Amniotic epithelial cell (primary cell): Measurements from ENCODE around the gene CCDC152.
A peak's percentile ranks its signal among the peaks of the same experiment; 100 is the strongest.

Experiments used
- DNase-seq: peaks from one replicate; pipeline ENCODE4 v3.0.0-alpha.2; 2010; ENCODE audit warnings: low read depth

Gene CCDC152

DNA sequence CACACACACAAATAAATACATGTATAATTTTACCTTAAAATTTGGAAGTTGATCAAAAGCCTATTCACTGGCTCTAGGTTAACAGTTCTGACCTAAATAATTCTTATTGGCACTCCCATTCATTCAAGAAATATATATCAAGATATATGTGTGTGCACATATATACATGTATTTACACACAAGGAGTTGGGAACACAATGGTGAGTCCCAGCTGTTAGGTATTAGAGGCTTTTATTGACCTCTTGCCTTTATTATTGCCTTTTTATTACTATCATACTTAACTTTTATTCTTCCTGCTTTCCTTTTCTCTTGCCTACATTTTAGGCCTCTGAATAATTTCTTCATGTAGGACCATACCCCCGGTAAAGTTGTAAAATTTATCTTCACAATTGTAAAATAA is 25.0 kb downstream of the CCDC152 start:
- DNase-seq = no peak

DNA sequence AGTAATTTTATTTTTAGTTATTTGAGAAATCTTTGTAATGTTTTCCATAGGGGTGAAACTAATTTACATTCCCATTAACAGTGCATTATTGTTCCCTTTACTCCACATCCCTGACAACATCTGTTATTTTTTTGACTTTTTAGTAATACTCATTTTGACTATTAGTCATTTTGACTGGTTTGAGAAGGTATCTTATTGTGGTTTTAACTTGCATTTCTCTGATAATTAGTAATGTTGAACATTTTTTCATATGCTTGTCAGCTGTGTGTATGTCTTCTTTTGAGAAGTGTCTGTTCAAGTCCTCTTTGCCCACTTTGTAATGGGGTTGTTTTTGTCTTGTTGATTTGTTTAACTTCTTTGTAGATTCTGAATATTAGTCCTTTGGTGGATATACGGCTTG is 27.5 kb downstream of the CCDC152 start:
- peak; percentile 44 for DNase-seq

DNA sequence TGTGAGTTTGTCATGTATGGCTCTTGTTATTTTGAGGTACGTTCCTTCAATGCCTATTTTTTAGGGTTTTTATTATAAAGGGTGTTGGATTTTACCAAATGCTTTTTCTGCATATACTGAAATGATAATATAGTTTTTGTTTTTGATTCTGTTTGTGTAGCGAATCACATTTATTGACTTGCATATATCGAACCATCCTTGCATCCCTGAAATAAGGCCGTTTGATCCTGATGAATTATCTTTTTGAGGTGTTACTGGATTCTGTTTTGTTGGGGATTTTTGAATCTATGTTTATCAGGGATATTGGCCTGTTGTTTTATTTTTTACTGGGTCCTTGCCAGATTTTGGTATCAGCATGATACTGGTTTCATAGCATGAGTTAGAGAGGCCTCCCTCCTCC is 29.1 kb downstream of the CCDC152 start:
- DNase-seq = no peak

DNA sequence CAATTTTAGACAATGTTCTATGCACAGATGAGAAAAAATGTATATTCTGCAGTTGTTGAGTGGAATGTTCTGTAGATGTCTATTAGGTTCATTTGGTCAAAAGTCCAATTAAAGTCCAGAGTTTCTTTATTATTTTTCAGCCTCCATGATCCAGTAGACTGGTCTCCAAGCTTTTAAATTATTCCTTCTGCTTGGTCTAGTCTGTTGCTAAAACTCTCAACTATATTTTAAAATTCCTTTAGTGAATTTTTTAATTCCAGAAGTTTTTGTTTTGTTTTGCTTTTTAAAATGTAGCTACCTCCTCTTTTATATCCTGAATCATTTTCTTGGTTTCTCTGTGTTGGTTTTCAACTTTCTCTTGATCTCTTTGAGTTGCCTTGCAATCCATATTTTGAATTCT is 30.5 kb downstream of the CCDC152 start:
- DNase-seq = no peak

DNA sequence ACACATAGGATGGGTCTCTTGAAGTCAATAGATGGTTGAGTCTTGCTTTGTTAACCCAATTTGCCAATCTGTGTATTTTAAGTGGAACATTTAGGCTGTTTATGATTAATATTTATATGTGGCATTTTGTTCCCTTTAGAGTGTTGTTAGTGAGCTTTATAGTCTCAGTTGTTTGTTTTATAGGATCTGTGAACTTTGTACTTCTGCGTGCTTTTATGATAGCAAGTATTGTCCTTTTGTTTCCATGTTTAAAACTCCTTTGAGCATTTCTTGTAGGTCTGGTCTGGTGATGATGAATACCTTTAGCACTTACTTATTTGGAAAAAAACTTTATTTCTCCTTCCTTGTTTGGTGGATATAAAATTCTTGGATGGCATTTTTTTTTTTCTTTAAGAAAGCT is 31.2 kb downstream of the CCDC152 start:
- DNase-seq = no peak

DNA sequence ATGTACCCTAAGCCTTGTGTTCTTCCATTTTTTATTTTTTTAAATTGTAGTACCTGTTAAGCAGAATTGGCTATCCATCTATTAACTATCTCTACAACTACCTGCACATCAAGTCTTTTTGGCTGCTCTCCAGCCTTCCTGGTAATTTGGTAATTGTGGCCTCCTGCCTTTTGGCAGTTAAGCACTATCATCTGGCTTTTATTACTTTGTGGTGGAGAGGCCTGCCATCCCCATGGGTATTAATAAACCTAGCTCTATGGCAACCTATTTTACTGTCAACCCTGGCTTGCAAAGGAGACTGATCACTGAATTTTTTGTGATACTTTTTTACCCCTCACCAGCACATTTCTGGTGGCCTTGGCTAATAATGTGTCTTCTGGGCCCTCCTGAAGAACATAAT is 34.5 kb downstream of the CCDC152 start:
- no peak for DNase-seq

DNA sequence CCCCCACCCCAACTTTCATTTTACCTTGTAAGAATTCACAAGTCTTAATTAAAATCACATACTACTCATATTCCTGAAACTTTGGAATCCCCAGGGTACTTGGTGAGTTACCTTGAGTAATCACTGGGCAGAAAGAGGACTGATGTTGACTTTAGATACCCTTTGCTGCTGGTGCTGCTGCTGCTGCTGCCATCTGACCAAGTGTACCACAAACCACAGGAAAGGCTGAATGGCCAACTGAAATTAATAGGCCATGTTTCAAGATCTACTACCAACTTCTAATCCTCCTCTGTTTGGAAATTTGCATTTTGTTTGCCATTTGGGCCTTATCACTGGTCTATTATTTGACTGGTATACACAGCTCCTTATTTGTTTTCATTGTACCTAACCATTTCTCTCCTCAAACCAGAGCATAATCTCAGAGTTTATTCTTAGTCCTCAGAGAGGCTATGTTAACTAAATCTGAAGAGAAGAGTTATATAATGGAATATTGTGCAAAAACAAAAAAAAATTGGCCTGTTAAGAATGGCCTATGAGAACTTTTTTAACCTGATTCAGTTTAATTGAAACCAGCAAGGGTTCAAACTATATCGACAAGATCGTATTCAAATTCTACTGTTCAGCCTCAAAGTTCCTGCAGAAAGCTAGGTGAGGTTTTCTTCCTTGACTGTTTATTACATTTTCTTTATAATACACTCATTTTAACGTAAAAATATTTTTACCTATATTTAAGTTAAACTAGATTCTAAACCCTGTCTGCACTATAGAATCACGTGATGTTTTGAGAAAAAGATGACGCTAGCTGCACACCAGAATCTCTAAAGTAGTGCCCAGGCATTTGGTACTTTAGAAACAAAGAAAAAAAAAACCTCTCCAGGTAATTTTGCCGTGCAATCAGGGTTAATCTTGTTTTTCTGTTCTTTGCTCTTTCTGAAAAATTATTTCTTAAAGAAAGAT is 41.9 kb downstream of the CCDC152 start:
- no peak for DNase-seq

DNA sequence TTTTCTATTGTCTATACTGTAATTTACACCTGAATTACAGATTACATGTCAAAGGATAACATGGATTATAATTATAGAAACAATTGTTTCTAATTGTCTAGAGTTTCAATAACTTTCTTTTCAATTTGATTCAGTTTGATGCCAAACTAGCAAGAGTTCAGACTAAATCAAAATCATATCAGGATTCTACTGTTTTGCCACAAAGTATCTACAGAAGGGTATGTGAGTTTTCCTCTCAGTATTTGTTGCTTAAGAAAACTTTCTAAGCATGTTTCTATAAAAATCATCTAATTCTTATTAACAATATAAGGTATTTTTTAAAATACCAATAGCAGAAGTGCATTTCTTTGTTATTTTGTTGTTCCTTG is 42.6 kb downstream of the CCDC152 start:
- DNase-seq = no peak

DNA sequence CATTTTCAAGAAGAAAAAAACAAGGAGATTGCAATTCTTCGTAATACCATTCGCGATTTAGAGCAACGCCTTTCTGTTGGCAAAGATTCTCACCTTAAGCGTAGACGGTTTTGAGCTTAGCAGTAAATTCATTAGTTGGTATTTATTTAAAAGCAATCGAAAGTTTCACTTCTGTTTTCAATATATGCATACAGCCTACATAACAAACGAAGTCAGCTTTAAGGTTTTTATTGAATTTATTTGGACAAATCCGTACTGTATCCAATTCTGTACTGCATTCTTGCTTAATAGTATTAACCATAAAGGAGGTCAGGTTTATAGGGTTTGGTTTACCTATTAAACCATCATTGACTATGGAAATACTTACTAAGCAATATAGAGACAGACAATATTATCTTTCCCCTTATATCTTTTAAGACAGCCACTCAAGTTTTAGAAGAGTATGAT is 43.1 kb downstream of the CCDC152 start:
- no peak for DNase-seq

DNA sequence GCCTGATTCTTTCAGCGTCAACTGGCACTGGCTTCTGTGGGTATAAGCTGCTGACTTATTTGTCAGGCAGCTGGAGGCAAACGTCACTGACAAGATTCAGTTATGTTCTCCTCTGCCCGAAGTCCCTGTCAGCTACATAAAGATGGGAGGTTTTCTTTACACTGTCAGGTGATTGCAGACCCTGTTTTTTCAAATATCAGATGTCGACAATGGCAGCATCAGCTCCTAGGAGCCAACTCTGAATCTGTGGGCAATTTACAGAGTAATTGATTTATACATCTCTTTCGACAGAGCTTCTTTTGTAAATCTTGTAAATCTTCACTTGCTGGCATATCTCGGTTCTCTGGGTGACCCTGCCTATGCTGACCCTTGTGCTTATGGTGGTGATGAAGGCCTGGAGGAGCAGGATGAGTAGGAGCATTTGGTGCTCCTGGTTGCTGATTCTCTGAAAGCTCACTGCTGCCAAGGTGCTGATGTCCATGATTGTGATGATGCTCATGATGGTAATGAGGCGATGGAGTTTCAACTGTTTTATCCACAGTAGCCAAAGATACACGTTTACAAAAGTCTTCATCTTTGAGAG is 44.2 kb downstream of the CCDC152 start:
- DNase-seq = no peak

DNA sequence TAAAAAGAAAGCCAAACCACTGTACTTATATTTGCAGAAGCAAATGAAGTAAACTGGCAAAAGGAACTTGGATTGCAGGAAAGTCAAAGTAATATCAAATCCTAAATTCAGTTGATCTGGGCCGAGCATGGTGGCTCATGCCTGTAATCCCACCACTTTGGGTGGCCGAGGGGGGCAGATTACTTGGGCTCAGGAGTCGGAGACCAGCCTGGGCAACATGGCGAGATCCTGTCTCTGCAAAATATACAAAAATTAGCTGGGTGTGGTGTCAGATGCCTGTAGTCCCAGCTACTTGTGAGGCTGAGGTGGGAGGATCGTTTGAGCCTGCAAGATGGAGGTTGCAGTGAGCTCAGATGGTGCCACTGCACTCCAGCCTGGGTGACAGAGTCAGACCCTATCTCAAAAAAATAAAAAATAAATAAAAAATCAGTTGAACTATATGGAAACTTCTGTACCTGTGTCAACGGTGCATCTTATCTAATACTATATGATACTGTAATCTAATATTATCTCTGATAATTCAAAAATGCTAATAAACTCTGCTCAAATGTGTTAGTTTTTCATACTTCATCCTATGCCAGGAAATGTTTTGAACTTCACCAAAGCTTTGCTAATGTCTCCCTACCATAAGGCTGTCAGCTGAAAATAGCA is 45.0 kb downstream of the CCDC152 start:
- DNase-seq = no peak

DNA sequence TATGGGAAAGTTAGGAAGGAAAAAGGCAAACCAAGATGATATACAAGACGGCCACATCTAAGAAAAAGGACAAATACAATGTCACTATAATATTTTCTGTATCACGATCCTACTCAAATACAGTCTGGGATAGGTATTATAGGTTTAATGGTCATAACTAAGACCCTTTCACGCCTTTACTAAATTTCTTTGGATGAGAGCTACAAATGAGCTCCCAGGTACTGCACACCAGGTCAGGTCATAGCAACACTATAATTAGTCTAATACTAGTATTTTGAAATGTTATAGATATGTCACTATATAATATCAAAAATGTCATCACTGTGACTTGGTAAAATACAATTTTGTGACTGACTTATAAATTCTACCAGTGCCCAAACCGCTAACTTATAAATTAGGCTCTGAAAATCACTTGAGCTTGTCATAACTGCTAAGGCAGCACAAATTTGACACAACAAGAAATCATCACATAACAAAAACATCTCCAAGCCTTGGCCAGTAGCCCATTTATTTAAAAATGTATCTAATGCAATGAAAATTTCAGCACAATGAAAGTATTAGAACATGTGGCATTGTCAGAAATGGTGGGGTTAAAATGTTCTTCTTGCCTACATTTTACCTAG is 48.2 kb downstream of the CCDC152 start:
- DNase-seq = no peak

DNA sequence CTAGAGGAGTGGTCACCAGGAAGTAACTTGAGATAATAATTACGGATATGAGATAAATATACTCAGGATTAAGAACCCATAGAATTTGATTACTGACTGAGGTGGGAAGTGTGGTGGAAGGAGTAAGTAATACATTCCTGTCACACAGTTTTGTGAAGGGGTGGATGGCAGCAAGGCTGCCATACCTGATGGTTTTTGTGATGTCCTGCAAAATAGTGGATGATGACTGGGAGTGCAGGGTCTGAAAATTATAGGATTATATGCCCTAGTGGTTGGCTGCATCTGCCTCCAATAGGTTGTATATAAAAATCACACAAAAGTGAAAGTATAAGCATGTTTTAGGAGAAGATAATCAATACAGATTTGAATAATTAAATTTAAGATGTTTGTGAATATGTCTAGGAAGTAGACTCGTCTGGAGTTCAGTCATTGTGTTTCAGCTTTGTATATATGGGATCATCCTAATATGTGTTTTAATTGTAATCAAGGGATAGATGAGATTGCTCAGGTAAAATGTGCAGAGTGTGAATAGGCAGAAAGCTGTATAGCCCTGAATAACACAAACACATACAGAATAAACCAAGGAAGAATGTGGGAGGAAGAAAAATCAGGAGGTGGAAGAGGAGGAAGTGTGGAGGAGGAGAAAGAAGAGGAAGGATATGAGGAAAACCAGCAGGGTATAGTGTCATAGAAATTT is 49.5 kb downstream of the CCDC152 start:
- no peak for DNase-seq

DNA sequence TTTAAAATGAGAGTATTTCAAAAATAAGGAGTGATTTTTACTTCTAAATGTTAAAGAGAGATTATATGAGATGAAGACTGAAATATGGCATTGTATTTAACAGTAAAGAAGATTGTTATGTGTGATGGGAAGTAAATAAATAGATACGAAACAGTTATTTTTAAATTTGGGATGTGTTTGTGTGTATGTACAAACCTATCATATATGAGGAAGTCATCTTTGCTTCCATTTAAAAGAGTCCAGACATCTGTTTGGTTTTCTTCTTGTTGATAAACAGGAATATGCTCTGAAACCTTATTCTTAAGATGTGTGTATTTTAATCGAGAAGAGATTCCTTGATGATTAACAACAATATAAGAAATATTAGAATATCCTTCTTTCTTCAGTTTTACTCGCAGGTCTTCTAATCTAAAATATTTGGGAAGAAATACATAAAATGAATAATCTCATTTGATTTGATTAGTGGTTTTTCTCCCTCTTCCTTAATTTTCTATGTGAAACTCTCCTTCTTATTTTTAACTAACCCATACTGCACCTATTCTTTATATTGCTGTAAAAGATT is 50.2 kb downstream of the CCDC152 start:
- no peak for DNase-seq

DNA sequence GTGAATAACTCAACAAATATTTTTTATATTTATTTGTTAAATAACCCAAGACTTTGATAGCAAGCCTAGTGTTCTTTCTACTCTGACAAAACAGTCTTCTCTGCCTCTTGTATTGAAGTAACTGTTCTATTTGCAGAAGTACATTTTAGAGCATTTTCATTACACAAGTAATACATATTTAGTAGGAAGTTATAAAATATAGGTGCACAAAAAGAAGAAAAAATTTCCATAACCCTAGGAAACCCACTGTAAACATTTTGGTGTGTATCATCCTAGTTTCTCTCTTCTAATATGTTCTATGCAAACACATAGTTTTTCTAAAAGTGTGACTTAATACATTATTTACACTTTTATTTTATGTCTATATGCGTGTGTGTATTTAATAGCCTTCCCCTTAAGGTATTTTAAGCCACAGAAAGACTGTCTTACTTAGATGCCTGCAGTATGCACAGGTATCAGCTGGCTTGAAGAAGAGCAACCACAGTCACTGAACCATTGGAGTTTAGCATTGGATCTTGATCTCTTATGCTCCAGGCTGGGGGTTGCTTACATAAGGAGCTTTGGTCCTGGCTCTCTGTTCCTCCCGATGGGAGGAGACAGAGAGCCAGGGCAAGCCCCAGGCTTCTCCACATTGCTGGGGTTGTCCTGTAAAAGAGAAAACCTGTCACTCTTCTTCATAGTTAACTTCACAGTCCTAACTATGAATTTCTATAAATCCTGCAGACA is 51.3 kb downstream of the CCDC152 start:
- peak; percentile 5 for DNase-seq

DNA sequence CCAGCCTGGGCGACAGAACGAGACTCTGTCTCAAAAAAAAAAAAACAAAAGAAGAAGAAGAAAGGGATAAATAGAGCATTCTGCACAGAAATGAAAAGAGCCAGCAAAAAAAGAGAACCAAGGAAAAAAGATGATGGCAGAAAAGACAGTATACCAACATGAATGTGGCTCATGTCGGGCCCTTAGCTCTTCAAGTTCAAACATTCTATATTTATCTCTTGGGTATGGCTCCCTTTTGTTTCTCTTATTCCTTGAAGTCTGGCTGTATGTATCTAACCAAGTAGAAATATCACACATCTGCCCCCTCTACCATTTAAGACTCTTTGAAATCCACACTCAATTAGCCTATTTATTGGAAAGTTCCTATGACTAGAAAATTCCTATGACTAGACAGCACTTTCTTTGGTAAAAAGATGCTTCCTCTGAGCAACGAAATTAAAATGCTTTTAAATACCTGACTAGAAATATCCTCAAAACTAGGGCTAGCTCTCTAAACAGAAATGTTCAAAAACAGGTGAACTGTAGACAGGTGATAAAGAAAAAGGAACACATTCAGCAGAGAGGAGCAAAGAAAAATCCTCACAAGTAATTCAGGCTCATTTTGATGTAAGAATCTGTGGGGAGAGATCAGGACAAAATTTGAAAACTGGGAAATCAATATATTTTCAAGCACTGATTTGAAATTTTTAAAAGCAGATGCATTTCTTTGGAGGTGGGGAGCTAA is 52.4 kb downstream of the CCDC152 start:
- no peak for DNase-seq

DNA sequence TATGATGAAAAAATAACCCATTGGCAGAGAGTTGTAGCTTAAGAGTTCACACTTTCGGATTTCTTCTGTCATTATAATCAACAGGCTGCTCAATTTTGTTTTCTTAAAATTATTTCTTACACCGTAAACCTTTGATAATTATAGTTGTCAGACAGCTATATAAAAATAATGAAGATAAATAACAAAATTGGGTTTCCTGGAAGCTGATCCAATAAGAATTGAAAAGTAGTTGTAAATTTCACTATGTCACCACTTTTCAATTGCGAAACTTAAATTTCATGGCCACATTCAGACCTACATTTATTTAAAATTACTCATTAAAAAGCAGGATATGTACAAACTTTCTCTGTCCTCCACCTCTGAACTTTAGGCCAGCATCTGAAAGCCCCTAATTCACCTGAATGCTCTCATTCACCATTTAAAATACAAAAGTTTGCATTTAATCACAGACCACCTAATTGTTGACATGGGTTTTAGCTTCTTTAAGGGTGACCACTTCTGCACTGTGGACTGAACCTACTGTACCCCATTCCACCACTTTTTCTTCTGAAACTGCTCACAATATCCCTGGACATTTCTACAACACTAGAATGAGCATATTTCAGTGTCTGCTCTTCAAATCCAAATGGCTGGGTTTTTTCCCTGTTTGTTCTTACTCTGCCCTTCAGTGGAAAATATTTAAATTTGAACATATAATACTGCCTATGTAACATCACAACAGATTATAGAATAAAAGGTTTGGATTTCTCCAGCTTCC is 54.4 kb downstream of the CCDC152 start:
- peak; percentile 31 for DNase-seq

DNA sequence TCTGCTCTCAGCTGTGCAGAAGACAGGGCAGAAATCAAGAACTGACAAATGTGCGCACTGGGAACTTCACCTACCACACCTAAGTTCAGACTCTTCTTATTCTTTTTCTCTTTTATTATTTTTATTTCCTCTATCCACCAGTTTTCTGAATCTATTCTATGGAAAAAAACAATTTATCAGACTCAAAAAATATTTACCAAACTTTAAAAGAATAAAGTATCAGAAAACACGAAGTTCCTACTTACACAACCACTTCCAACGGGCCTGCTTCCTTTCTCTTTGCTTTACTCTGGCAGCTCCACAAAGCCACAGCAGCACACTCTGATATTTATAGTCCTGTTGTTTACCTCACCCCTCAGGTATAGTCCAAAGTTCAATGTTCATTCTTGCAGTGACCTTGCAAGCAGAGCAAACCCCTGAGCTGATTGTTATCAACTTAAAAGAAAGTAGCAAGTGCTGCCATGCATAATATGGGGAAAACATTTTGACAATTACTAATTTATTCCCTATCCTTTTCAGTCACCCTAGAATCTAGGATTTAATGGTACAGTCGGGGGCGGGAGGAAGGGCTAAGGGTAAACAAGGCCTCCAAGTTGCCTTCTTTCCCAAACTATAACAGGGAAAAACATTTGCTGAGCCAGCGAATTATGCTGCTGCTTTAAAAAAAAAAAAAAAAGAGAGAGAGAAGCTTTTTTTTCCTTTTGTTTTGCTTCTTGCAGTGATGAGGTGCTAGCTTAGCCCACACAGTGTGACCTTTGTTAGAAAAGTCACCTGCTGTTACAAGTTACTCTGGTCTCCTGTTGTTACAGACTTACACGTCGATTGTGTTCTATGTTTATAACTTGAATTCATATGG is 55.2 kb downstream of the CCDC152 start, which contains the start of gene SELENOP:
Gene SELENOP (minus strand): TSS at position 302 of the 856 bp plus-strand sequence. CDS start 3,539 bp downstream, outside the sequence.
- DNase-seq = peak; percentile 71
